Ovary (tissue), 9 donors: ENCODE data around the gene CDCP1. TPM values are rescaled to one million over a fixed set of nuclear protein-coding genes. Genes with fewer than 3 reads are reported as not detected.

Source experiments
- DNase-seq, 5 donors: peaks; one replicate each; pipeline ENCODE4 v3.0.0-alpha.2; 2019 to 2020
- H3K27ac ChIP-seq, 2 donors: fragments of 200-600 bp; one replicate each; pipeline versions ENCODE4 v1.5.1 to v1.8.0; 2019 to 2022
- H3K27me3 ChIP-seq: fragments of 200-600 bp; one replicate; pipeline ENCODE4 v1.8.0; 2022
- H3K36me3 ChIP-seq: fragments of 200-600 bp; sonication (generic); one replicate; pipeline ENCODE4 v1.5.1; 2019
- H3K4me1 ChIP-seq: one replicate; pipeline ENCODE4 v1.8.1; 2013; ENCODE audit warnings: mild to moderate bottlenecking, moderate library complexity; ENCODE audit not compliant: insufficient read depth
- H3K4me3 ChIP-seq: fragments of 200-600 bp; sonication (generic); one replicate; pipeline ENCODE4 v1.5.1; 2017
- H3K9me3 ChIP-seq, 2 donors: fragments of 200-600 bp in 1 of 2; sonication (generic) in 1 of 2; one replicate each; pipeline versions ENCODE4 v1.5.1 to v1.8.1; 2013 to 2019; ENCODE audit warnings: mild to moderate bottlenecking in 1 of 2, moderate library complexity in 1 of 2
- CTCF ChIP-seq, 3 donors: fragments of 450-650 bp in 2 of 3; fragments of 200-600 bp in 1 of 3; IDR thresholded peaks; one replicate each; pipeline versions ENCODE4 v1.5.1 to v1.8.0; 2016 to 2022; ENCODE audit warnings: antibody characterized with exemption in 3 of 3, mild to moderate bottlenecking in 1 of 3
- EP300 ChIP-seq: sonication (generic); formaldehyde crosslinking; IDR thresholded peaks from one replicate; pipeline ENCODE4 v1.6.1; 2017; ENCODE audit warnings: antibody characterized with exemption
- POLR2A ChIP-seq: fragments of 450-650 bp; IDR thresholded peaks from one replicate; pipeline ENCODE4 v1.6.1; 2017; ENCODE audit warnings: antibody characterized with exemption, mild to moderate bottlenecking, moderate library complexity
- WGBS, 3 donors: extraction: QIAGEN DNeasy Blood & Tissue Kit in 1 of 3; methylation state at CpG; one replicate each; pipeline versions ENCODE4 v1.1.5 to v1.1.7; 2013 to 2017; 5-methylcytosine and 5-hydroxymethylcytosine counted together
- intact Hi-C, 4 donors: fragments of 100-400 bp; cut with DNase I; formaldehyde crosslinking; loops; one replicate each; pipeline versions ENCODE4 v1.11.0 to v1.15.1; 2022 to 2023
- polyA plus RNA-seq, 2 donors: library from polyadenylated mRNA; stranded (reverse); fragments of 200-250 nt in 1 of 2; fragments of 350-450 nt in 1 of 2; fragmentation: Illumina TruSeq in 1 of 2; extraction: RNeasy Lipid Tissue Mini Kit (QIAGEN cat#74804) in 1 of 2; gene quantifications; one replicate each; pipeline ENCODE4 v1.2.3, GENCODE V29; 2013 to 2014
- total RNA-seq, 7 donors: library from RNA; depleted of rRNA in 2 of 7; stranded (reverse); fragments of >200 nt in 2 of 7; fragmentation: NEBNext Ultra II Directional in 3 of 7; extraction: Animal tissue kit (Norgen Biotek cat#: 25700) in 3 of 7; gene quantifications; one replicate each; pipeline versions ENCODE4 v1.1.0 to v1.2.4, GENCODE V29; 2016 to 2023
- donor health status: DM: no; HTN: no; CAD: no; lungs with moderate emphysema.
- donor health status: DM: no; HTN: no; CAD: no.
- donor health status: Bipolar disorder and iron deficiency.
- donor health status: DM: yes; HTN: yes; CAD: no.
- donor health status: DM: no; HTN: no; CAD: no.
- donor health status: DM: yes; HTN: yes; CAD: no.

The CDCP1 gene
- total and polyA plus RNA-seq, 9 donors = 0.12 to 14.4 (median 1.7) TPM

GRCh38 chr3:45127130-45127822, 18.9 kb downstream of the CDCP1 start:
- no peak overlapping the region for H3K4me3 ChIP-seq
- TF ChIP-seq CTCF (IDR thresholded peaks at IDR 0.05) = no peak
- TF ChIP-seq POLR2A = no peak
- TF ChIP-seq EP300 = no peak
- 85 to 91% (median 86%) methylated on average over 3 of the region's 3 CpGs for whole genome bisulfite sequencing, 3 donors
- intact Hi-C loops = no loop called here
- no peaks in the 10 kb centered on the region for H3K36me3 ChIP-seq
- no peaks in the 10 kb centered on the region for H3K27me3 ChIP-seq
- no peak overlapping the region for H3K27ac ChIP-seq
- H3K4me1 ChIP-seq = no peaks in the 10 kb centered on the region
- no peak for DNase-seq
- no peaks in the 10 kb centered on the region for H3K9me3 ChIP-seq

GRCh38 chr3:45126730-45127129, 19.4 kb downstream of the CDCP1 start:
- no peak for DNase-seq
- H3K4me1 ChIP-seq = no peaks in the 10 kb centered on the region
- H3K4me3 ChIP-seq = no peak overlapping the region
- H3K36me3 ChIP-seq = no peaks in the 10 kb centered on the region
- 83 to 96% (median 91%) methylated on average over 6 of the region's 6 CpGs for WGBS, 3 donors
- intact Hi-C loops = no loop called here
- TF ChIP-seq POLR2A = no peak
- TF ChIP-seq CTCF (IDR thresholded peaks at IDR 0.05) = no peak
- TF ChIP-seq EP300 = no peak
- H3K27ac ChIP-seq = no peak overlapping the region
- H3K9me3 ChIP-seq = no peaks in the 10 kb centered on the region
- no peaks in the 10 kb centered on the region for H3K27me3 ChIP-seq

GRCh38 chr3:45125550-45126026, 20.6 kb downstream of the CDCP1 start:
- H3K9me3 ChIP-seq = no peaks in the 10 kb centered on the region
- no peaks in the 10 kb centered on the region for H3K4me1 ChIP-seq
- H3K27ac ChIP-seq = no peak overlapping the region
- WGBS, 3 donors = 82 to 95% (median 92%) methylated on average over 2 of the region's 2 CpGs
- no peaks in the 10 kb centered on the region for H3K27me3 ChIP-seq
- TF ChIP-seq CTCF (IDR thresholded peaks at IDR 0.05) (no peak), EP300 (no peak), POLR2A (no peak)
- no peaks in the 10 kb centered on the region for H3K36me3 ChIP-seq
- intact Hi-C loops = no loop called here
- H3K4me3 ChIP-seq = no peak overlapping the region
- no peak for DNase-seq

GRCh38 chr3:45124956-45125355, 21.2 kb downstream of the CDCP1 start:
- TF ChIP-seq CTCF (IDR thresholded peaks at IDR 0.05) (no peak), EP300 (no peak), POLR2A (no peak)
- 43 to 48% (median 44%) methylated on average over 2 of the region's 2 CpGs for WGBS, 3 donors
- H3K27ac ChIP-seq = no peak overlapping the region
- no peaks in the 10 kb centered on the region for H3K36me3 ChIP-seq
- no peaks in the 10 kb centered on the region for H3K9me3 ChIP-seq
- intact Hi-C loops = no loop called here
- no peaks in the 10 kb centered on the region for H3K27me3 ChIP-seq
- DNase-seq = no peak
- H3K4me3 ChIP-seq = no peak overlapping the region
- no peaks in the 10 kb centered on the region for H3K4me1 ChIP-seq
